ENCODE results near the gene FGF16. TPM values are rescaled to one million over a fixed set of nuclear protein-coding genes. Genes with fewer than 3 reads are reported as not detected.
"Not testable (repeated sequence)": the region's sequence is repeated elsewhere in the genome, so short reads cannot be mapped to it uniquely, and the experiment has no call there.

The FGF16 gene
- total and polyA plus RNA-seq, 10 of the 15 experiments (the other 5 are each of a cell fraction or from before 2014, with no cell fraction given): not detected

GRCh38 chrX:77398330-77398954 is 48.7 kb upstream of the FGF16 start:
- ChIA-PET RAD21 (ENCODE audit: unreplicated experiment) (no interaction called here), SMC1A (ENCODE audit: uncharacterized antibody, unreplicated experiment) (interaction anchor here (0.6 kb wide), 1 partner anchor 851 kb away, joined by 3 read pairs; no protein-coding TSS in a partner anchor), CTCF (no interaction called here), POLR2A (no interaction called here)
- DNase-seq (ENCODE audit: low read depth, low spot score) (no peak), FAIRE-seq (no peak), ATAC-seq (no peak)
- Histone ChIP-seq H4K20me1 (ENCODE audit: control insufficient read depth, insufficient read depth) (no peaks in the 10 kb centered on the region), H3K27me3 (replicated peaks in 1 of 2; ENCODE audit: control insufficient read depth in 2 of 2, insufficient read depth in 2 of 2, low read length in 1 of 2) (no peaks in the 10 kb centered on the region), H3K79me2 (ENCODE audit: control insufficient read depth, insufficient read depth, low read length) (no peaks in the 10 kb centered on the region), H3K9me3 (replicated peaks; ENCODE audit: control insufficient read depth, insufficient read depth, low read length) (no peaks in the 10 kb centered on the region), H3K4me2 (ENCODE audit: control insufficient read depth, insufficient read depth) (no peak overlapping the region), H2AFZ (ENCODE audit: control insufficient read depth, low read depth, low read length) (no peak overlapping the region), H3K36me3 (ENCODE audit: control insufficient read depth in 2 of 2, insufficient read depth in 2 of 2, low read length in 1 of 2) (no peaks in the 10 kb centered on the region), H3K4me3 (no peak overlapping the region), H3K9ac (ENCODE audit: control insufficient read depth, insufficient read depth, low read length) (no peak overlapping the region), H3K4me1 (ENCODE audit: control insufficient read depth, insufficient read depth, low read length) (no peaks in the 10 kb centered on the region), H3K27ac (ENCODE audit: control insufficient read depth, insufficient read depth) (no peak overlapping the region)
- TF ChIP-seq LARP7 (IDR thresholded peaks at IDR 0.05): no peak
- WGBS (ENCODE audit: insufficient coverage, insufficient replicate concordance, low lambda C conversion rate, missing lambda C conversion rate): 18% methylated on average over 3 of the region's 3 CpGs
- no TSS peak for BruUV-seq (replicated peaks)
- in situ Hi-C loops (cut with MboI) (no loop called here), intact Hi-C loops (cut with micrococcal nuclease; ENCODE audit: unreplicated experiment) (no loop called here)

- Histone ChIP-seq H3K27ac (ENCODE audit: control insufficient read depth, insufficient read depth) (no peak overlapping the region), H3K36me3 (ENCODE audit: control insufficient read depth in 2 of 2, insufficient read depth in 2 of 2, low read length in 1 of 2) (no peaks in the 10 kb centered on the region), H3K79me2 (ENCODE audit: control insufficient read depth, insufficient read depth, low read length) (no peaks in the 10 kb centered on the region), H3K4me2 (ENCODE audit: control insufficient read depth, insufficient read depth) (no peak overlapping the region), H3K27me3 (replicated peaks in 1 of 2; ENCODE audit: control insufficient read depth in 2 of 2, insufficient read depth in 2 of 2, low read length in 1 of 2) (no peaks in the 10 kb centered on the region), H4K20me1 (ENCODE audit: control insufficient read depth, insufficient read depth) (no peaks in the 10 kb centered on the region), H3K4me1 (ENCODE audit: control insufficient read depth, insufficient read depth, low read length) (no peaks in the 10 kb centered on the region), H3K9ac (ENCODE audit: control insufficient read depth, insufficient read depth, low read length) (no peak overlapping the region), H3K9me3 (replicated peaks; ENCODE audit: control insufficient read depth, insufficient read depth, low read length) (no peaks in the 10 kb centered on the region), H3K4me3 (no peak overlapping the region), H2AFZ (ENCODE audit: control insufficient read depth, low read depth, low read length) (no peak overlapping the region)
- SMC1A ChIA-PET (ENCODE audit: uncharacterized antibody, unreplicated experiment): no interaction called here
- DNase-seq (ENCODE audit: low read depth, low spot score): no peak
- WGBS (ENCODE audit: insufficient coverage, insufficient replicate concordance, low lambda C conversion rate, missing lambda C conversion rate): 0% methylated on average over 2 of the region's 2 CpGs
- intact Hi-C loops (cut with micrococcal nuclease; ENCODE audit: unreplicated experiment) (no loop called here), in situ Hi-C loops (cut with MboI) (no loop called here)
- no peak for TF ChIP-seq HDAC6 (IDR thresholded peaks at IDR 0.05; ENCODE audit: unreplicated experiment)
- TF ChIP-seq MTA3 (IDR thresholded peaks at IDR 0.05; ENCODE audit: borderline replicate concordance, low read length): no peak
- no peak for TF ChIP-seq YBX1 (IDR thresholded peaks at IDR 0.05)
- TF ChIP-seq KDM1A (IDR thresholded peaks at IDR 0.05; ENCODE audit: borderline replicate concordance): no peak
- BruUV-seq (replicated peaks): no TSS peak
- no peak for FAIRE-seq
- RAD21 ChIA-PET (ENCODE audit: unreplicated experiment): no interaction called here
- CTCF ChIA-PET: no interaction called here
- POLR2A ChIA-PET: no interaction called here
- no peak for ATAC-seq
These were observed 42.8 kb upstream of the FGF16 start for GRCh38 chrX:77404419-77404818.

GRCh38 chrX:77407821-77408220 is 39.4 kb upstream of the FGF16 start:
- H3K27ac ChIP-seq (ENCODE audit: control insufficient read depth, insufficient read depth); H3K4me2 ChIP-seq (ENCODE audit: control insufficient read depth, insufficient read depth); RAD21 ChIA-PET (ENCODE audit: unreplicated experiment); FAIRE-seq; DNase-seq (ENCODE audit: low read depth, low spot score); POLR2A ChIA-PET; H3K79me2 ChIP-seq (ENCODE audit: control insufficient read depth, insufficient read depth, low read length); ATAC-seq; H4K20me1 ChIP-seq (ENCODE audit: control insufficient read depth, insufficient read depth); BruUV-seq (replicated peaks); H3K27me3 ChIP-seq (replicated peaks in 1 of 2; ENCODE audit: control insufficient read depth in 2 of 2, insufficient read depth in 2 of 2, low read length in 1 of 2); H2AFZ ChIP-seq (ENCODE audit: control insufficient read depth, low read depth, low read length); H3K36me3 ChIP-seq (ENCODE audit: control insufficient read depth in 2 of 2, insufficient read depth in 2 of 2, low read length in 1 of 2); SMC1A ChIA-PET (ENCODE audit: uncharacterized antibody, unreplicated experiment); H3K9me3 ChIP-seq (replicated peaks; ENCODE audit: control insufficient read depth, insufficient read depth, low read length); H3K4me3 ChIP-seq; H3K4me1 ChIP-seq (ENCODE audit: control insufficient read depth, insufficient read depth, low read length); CTCF ChIA-PET; H3K9ac ChIP-seq (ENCODE audit: control insufficient read depth, insufficient read depth, low read length); intact Hi-C loops (cut with micrococcal nuclease; ENCODE audit: unreplicated experiment); in situ Hi-C loops (cut with MboI): not testable (repeated sequence)
- 0% methylated on average over 1 of the region's 1 CpG for WGBS (ENCODE audit: insufficient coverage, insufficient replicate concordance, low lambda C conversion rate, missing lambda C conversion rate)
